Esophagus muscularis mucosa (tissue), 4 donors: ENCODE data around the gene RGPD8. TPM values are rescaled to one million over a fixed set of nuclear protein-coding genes. Genes with fewer than 3 reads are reported as not detected.
"Not testable (repeated sequence)": the region's sequence is repeated elsewhere in the genome, so short reads cannot be mapped to it uniquely, and the experiment has no call there.

Source experiments
- DNase-seq: peaks from one replicate; pipeline ENCODE4 v3.0.0-alpha.2; 2017; ENCODE audit errors: extremely low spot score
- H3K27ac ChIP-seq, 4 donors: fragments of 200-600 bp; sonication (generic); replicated peaks in 1 of 4; 1 replicate in 3 of 4; 2 replicates in 1 of 4; pipeline ENCODE4 v1.5.1; 2016 to 2019; ENCODE audit warnings: mild to moderate bottlenecking in 1 of 4
- H3K27me3 ChIP-seq, 4 donors: fragments of 200-600 bp; sonication (generic); one replicate each; pipeline versions ENCODE4 v1.5.1 to v1.6.0; 2016 to 2019
- H3K36me3 ChIP-seq, 4 donors: fragments of 200-600 bp; sonication (generic); one replicate each; pipeline ENCODE4 v1.5.1; 2016 to 2019
- H3K4me1 ChIP-seq, 4 donors: fragments of 200-600 bp; sonication (generic); one replicate each; pipeline ENCODE4 v1.5.1; 2016 to 2019
- H3K4me3 ChIP-seq, 4 donors: fragments of 200-600 bp; sonication (generic); 1 replicate in 2 of 4; 2 replicates in 2 of 4; pipeline ENCODE4 v1.5.1; 2016 to 2019; ENCODE audit warnings: mild to moderate bottlenecking in 4 of 4, moderate library complexity in 1 of 4
- H3K9me3 ChIP-seq, 4 donors: fragments of 200-600 bp; sonication (generic); 1 replicate in 3 of 4; 2 replicates in 1 of 4; pipeline ENCODE4 v1.5.1; 2016 to 2019
- EP300 ChIP-seq: sonication (generic); formaldehyde crosslinking; IDR thresholded peaks from one replicate; pipeline ENCODE4 v1.6.1; 2017; ENCODE audit warnings: antibody characterized with exemption
- POLR2A ChIP-seq: fragments of 450-650 bp; IDR thresholded peaks from one replicate; pipeline ENCODE4 v1.6.1; 2017; ENCODE audit warnings: antibody characterized with exemption, moderate library complexity, mild to moderate bottlenecking, low read depth
- POLR2AphosphoS5 ChIP-seq, 2 donors: sonication (generic); formaldehyde crosslinking; IDR thresholded peaks; one replicate each; pipeline ENCODE4 v1.6.1; 2017; ENCODE audit warnings: antibody characterized with exemption in 2 of 2
- WGBS: methylation state at CpG from one replicate; pipeline ENCODE4 v1.1.5; 2018; 5-methylcytosine and 5-hydroxymethylcytosine counted together
- intact Hi-C: fragments of 100-400 bp; cut with DNase I; formaldehyde crosslinking; loops from one replicate; pipeline ENCODE4 v1.15.1; 2023
- total RNA-seq, 4 donors: library from RNA; depleted of rRNA; stranded (reverse); fragments of >200 nt; gene quantifications; one replicate each; pipeline versions ENCODE4 v1.1.0 to v1.2.1, GENCODE V29; 2016
- TF ChIP-seq, protein P1 (sequence below), 3 experiments: fragments of 200-600 bp in 2 of 3; fragments of 450-650 bp in 1 of 3; sonication (generic) in 2 of 3; IDR thresholded peaks; one replicate each; pipeline ENCODE4 v1.5.1; 2017 to 2019; ENCODE audit warnings: antibody characterized with exemption in 3 of 3, mild to moderate bottlenecking in 2 of 3, moderate library complexity in 1 of 3

Gene RGPD8
- total RNA-seq, 4 donors from 2014 or later, result 11.6 to 24.5 (median 15.3) TPM

- H3K4me3 ChIP-seq, H3K36me3 ChIP-seq, H3K9me3 ChIP-seq, H3K4me1 ChIP-seq, H3K27ac ChIP-seq, intact Hi-C loops, DNase-seq, H3K27me3 ChIP-seq: not testable (repeated sequence)
- WGBS, result 98% methylated on average over 6 of the region's 25 CpGs
Measured at GRCh38 chr2:112352809-112353603, 80.4 kb downstream of the RGPD8 start.

DNA sequence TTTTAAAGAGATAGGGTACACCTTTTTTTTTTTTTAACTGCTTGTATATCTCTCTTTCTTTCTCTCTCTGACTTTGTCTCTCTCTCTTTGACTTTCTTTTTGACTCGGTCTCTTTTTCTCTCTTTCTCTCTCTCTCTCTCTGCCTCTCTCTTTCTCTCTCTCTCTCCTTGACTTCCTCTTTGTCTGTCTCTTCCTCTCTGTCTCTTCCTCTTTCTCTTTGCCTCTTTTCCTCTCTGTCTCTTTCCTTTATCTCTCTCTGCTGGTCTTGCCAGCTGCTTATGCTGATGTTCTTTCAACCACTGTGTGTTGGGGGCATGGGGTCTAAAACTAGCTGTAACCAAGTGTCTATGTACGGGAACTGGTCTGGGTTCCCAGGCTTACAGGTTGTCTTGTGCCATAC is 81.2 kb downstream of the RGPD8 start:
- H3K4me1 ChIP-seq, H3K36me3 ChIP-seq, H3K27me3 ChIP-seq, H3K9me3 ChIP-seq, H3K27ac ChIP-seq, intact Hi-C loops, DNase-seq, H3K4me3 ChIP-seq: not testable (repeated sequence)
- 93% methylated on average over 2 of the region's 2 CpGs for WGBS

DNA sequence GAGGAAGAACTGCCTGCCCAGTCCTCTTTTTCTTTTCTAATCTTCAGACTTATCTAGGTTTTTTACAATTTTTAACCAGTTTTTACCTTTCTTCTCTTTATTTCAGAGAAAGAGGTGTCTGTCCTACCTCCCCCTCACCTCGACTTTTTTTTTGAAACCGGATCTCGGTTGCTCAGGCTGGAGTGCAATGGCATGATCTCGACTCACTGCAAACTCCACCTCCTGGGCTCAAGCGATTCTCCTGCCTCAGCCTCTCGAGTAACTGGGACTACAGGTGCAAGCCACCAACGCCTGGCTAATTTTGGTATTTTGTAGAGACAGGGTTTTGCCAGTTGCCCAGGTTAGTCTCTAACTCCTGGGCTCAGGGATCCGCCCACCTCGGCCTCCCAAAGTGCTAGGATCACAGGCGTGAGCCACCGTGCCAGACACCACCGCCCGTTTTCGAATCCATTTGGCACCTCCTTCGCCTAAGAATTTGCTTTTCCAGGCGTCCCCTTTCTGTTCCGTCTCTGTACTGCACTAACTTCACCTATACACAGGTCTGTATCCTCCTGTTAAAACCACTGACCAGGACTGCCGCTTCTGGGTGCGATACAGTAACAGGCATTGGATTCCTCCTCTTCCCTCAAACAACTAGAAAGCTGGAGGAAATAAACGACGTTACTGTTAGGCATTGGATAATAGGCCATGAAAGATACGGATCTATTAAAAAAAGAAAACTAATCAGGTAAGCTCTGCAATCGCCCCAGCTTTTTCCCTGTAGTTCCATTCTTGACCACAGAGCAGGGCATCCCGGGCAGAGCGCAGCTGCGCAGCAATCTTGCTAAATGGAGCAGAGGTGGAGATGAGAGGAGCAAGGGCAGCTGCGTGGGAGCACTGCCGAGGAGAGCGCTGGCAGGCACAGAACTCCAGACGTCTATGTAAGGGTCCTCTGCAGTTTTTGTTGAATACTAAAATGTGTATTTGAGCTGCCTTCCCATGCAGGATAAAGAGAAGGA is 88.1 kb downstream of the RGPD8 start:
- intact Hi-C loops, result no loop called here
- 91% methylated on average over 29 of the region's 30 CpGs for WGBS
- no peaks in the 10 kb centered on the region for H3K36me3 ChIP-seq
- no peaks in the 10 kb centered on the region for H3K9me3 ChIP-seq
- no peak for DNase-seq
- H3K4me3 ChIP-seq, result no peak overlapping the region
- H3K4me1 ChIP-seq, result no peaks in the 10 kb centered on the region
- H3K27ac ChIP-seq, result no peak overlapping the region
- H3K27me3 ChIP-seq, result no peaks in the 10 kb centered on the region
- no peak for TF ChIP-seq POLR2AphosphoS5 (IDR thresholded peaks at IDR 0.05)
- TF ChIP-seq, protein P1, sequence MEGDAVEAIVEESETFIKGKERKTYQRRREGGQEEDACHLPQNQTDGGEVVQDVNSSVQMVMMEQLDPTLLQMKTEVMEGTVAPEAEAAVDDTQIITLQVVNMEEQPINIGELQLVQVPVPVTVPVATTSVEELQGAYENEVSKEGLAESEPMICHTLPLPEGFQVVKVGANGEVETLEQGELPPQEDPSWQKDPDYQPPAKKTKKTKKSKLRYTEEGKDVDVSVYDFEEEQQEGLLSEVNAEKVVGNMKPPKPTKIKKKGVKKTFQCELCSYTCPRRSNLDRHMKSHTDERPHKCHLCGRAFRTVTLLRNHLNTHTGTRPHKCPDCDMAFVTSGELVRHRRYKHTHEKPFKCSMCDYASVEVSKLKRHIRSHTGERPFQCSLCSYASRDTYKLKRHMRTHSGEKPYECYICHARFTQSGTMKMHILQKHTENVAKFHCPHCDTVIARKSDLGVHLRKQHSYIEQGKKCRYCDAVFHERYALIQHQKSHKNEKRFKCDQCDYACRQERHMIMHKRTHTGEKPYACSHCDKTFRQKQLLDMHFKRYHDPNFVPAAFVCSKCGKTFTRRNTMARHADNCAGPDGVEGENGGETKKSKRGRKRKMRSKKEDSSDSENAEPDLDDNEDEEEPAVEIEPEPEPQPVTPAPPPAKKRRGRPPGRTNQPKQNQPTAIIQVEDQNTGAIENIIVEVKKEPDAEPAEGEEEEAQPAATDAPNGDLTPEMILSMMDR (IDR thresholded peaks at IDR 0.05), result no peak

DNA sequence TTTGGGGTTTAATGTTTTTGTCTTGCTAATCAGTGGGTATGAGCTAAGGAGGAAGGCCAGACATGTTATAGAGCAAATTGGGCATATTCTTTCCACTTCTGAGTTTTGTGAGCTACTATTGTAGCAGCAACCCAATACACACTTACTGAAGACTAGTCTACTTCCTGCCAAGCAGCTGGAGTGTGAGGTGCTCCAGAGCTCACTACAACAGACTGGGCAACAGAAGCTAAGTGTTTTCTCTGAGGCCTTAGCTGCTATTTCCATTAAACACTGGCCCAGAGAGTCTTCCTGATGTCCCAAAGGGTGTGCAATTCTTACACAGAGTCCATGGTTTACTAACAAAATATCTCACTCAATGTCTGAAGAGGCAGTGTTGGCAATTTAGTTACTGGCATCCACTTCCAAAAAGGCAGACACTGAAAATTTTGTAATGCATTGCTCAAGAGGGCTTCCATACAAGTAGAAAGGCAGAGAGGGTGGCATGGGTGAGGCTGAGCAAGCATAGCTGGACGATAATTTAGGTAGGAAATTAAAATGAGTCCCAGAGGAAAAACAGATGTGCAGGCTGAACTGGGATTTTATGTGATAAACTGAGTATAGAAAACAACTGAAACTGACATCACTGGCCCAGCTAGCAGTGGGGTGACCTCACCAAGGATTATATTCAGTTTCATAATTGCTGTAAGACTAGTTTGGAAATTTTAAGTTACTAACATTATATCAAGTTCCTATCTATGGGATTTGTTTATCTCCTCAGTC is 89.4 kb downstream of the RGPD8 start:
- H3K36me3 ChIP-seq, result no peaks in the 10 kb centered on the region
- no peaks in the 10 kb centered on the region for H3K9me3 ChIP-seq
- intact Hi-C loops, result no loop called here
- no peak for DNase-seq
- H3K27me3 ChIP-seq, result no peaks in the 10 kb centered on the region
- no peak overlapping the region for H3K4me3 ChIP-seq
- no peaks in the 10 kb centered on the region for H3K4me1 ChIP-seq
- no peak overlapping the region for H3K27ac ChIP-seq
- 71% methylated on average over 1 of the region's 1 CpG for whole genome bisulfite sequencing
- TF ChIP-seq, protein P1 (IDR thresholded peaks at IDR 0.05), result no peak
- TF ChIP-seq POLR2AphosphoS5 (IDR thresholded peaks at IDR 0.05) (no peak), EP300 (no peak), POLR2A (no peak)

- DNase-seq, result no peak
- H3K36me3 ChIP-seq, result no peaks in the 10 kb centered on the region
- no peaks in the 10 kb centered on the region for H3K27me3 ChIP-seq
- TF ChIP-seq, protein P1 (IDR thresholded peaks at IDR 0.05), result no peak
- TF ChIP-seq EP300 (no peak), POLR2AphosphoS5 (IDR thresholded peaks at IDR 0.05) (no peak), POLR2A (no peak)
- H3K9me3 ChIP-seq, result no peaks in the 10 kb centered on the region
- intact Hi-C loops, result no loop called here
- 68% methylated on average over 2 of the region's 2 CpGs for WGBS
- no peak overlapping the region for H3K27ac ChIP-seq
- H3K4me1 ChIP-seq, result no peaks in the 10 kb centered on the region
- no peak overlapping the region for H3K4me3 ChIP-seq
Measured at GRCh38 chr2:112342067-112342550, 91.3 kb downstream of the RGPD8 start.
